HUES64 (cell line): ENCODE measurements around the gene BTK.

Experiments used
- H3K27ac ChIP-seq: 2 replicates; pipeline ENCODE4 v1.7.0; 2013; ENCODE audit warnings: low read depth, low read length, inconsistent platforms
- H3K27me3 ChIP-seq: 2 replicates; pipeline ENCODE4 v1.6.1; 2013; ENCODE audit warnings: mild to moderate bottlenecking, low read length; ENCODE audit not compliant: insufficient read depth
- H3K36me3 ChIP-seq: 2 replicates; pipeline ENCODE4 v1.6.1; 2013; ENCODE audit warnings: mild to moderate bottlenecking, low read length; ENCODE audit not compliant: insufficient read depth
- H3K4me1 ChIP-seq: 2 replicates; pipeline ENCODE4 v1.6.1; 2013; ENCODE audit warnings: mild to moderate bottlenecking, low read length, moderate library complexity; ENCODE audit not compliant: insufficient read depth
- H3K4me3 ChIP-seq: 2 replicates; pipeline ENCODE4 v1.5.1; 2013; ENCODE audit warnings: mild to moderate bottlenecking, low read length, moderate library complexity
- H3K9ac ChIP-seq: 2 replicates; pipeline ENCODE4 v1.6.1; 2013; ENCODE audit warnings: mild to moderate bottlenecking, low read depth, low read length
- H3K9me3 ChIP-seq: 2 replicates; pipeline ENCODE4 v1.6.1; 2013; ENCODE audit warnings: low read depth, low read length; ENCODE audit not compliant: insufficient read depth
- WGBS: fragments of 150-250, 120-280 bp; methylation state at CpG from one replicate; pipeline ENCODE4 v1.1.7; 2013; ENCODE audit warnings: missing lambda C conversion rate; 5-methylcytosine and 5-hydroxymethylcytosine counted together

Gene BTK

GRCh38 chrX:101303790-101304189 lies 82.2 kb downstream of the BTK start:
- WGBS, result no CpG with 5 or more reads among the region's 1 CpG
- Histone ChIP-seq H3K36me3 (no peaks in the 10 kb centered on the region), H3K9ac (no peak overlapping the region), H3K4me3 (no peak overlapping the region), H3K27me3 (no peaks in the 10 kb centered on the region), H3K27ac (no peak overlapping the region), H3K9me3 (no peaks in the 10 kb centered on the region), H3K4me1 (no peaks in the 10 kb centered on the region)
